Neuronal stem cell (in vitro differentiated cells): Measurements from ENCODE around the gene ACTRT3. TPM values are rescaled to one million over a fixed set of nuclear protein-coding genes. Genes with fewer than 3 reads are reported as not detected.
A peak's percentile ranks its signal among the peaks of the same experiment; 100 is the strongest.

Experiments
- DNase-seq: peaks from one replicate; pipeline ENCODE4 v3.0.0-alpha.2; 2013; ENCODE audit warnings: low spot score
- H2AFZ ChIP-seq: one replicate; pipeline ENCODE4 v1.6.1; 2013; ENCODE audit warnings: mild to moderate bottlenecking, low read length, inconsistent platforms
- H2AK5ac ChIP-seq: 2 replicates; pipeline ENCODE4 v1.6.1; 2013; ENCODE audit warnings: low read depth, mild to moderate bottlenecking, inconsistent platforms, low read length, moderate library complexity, mixed read lengths
- H2BK120ac ChIP-seq: 2 replicates; pipeline ENCODE4 v1.6.1; 2013; ENCODE audit warnings: low read depth, mild to moderate bottlenecking, inconsistent platforms, low read length, moderate library complexity, mixed read lengths
- H2BK12ac ChIP-seq: one replicate; pipeline ENCODE4 v1.6.1; 2013; ENCODE audit warnings: low read length, inconsistent platforms
- H2BK15ac ChIP-seq: 2 replicates; pipeline ENCODE4 v1.6.1; 2013; ENCODE audit warnings: mild to moderate bottlenecking, low read length, inconsistent platforms, mixed read lengths
- H2BK5ac ChIP-seq: one replicate; pipeline ENCODE4 v1.6.1; 2013; ENCODE audit warnings: inconsistent platforms, mild to moderate bottlenecking, low read length, moderate library complexity
- H3K14ac ChIP-seq: one replicate; pipeline ENCODE4 v1.6.1; 2013; ENCODE audit warnings: low read length, inconsistent platforms
- H3K18ac ChIP-seq: 2 replicates; pipeline ENCODE4 v1.6.1; 2013; ENCODE audit warnings: low read length, inconsistent platforms
- H3K23ac ChIP-seq: 2 replicates; pipeline ENCODE4 v1.6.1; 2013; ENCODE audit warnings: low read depth, mild to moderate bottlenecking, mixed read lengths, low read length, inconsistent platforms; ENCODE audit not compliant: poor library complexity
- H3K27ac ChIP-seq: replicated peaks from 3 replicates; pipeline ENCODE4 v1.5.1; 2013; ENCODE audit warnings: low read length, inconsistent platforms
- H3K27me3 ChIP-seq, 3 experiments: 2 replicates each; pipeline ENCODE4 v1.6.1; 2013; ENCODE audit warnings: low read length in 3 of 3, mild to moderate bottlenecking in 2 of 3, inconsistent platforms in 1 of 3, low read depth in 1 of 3, mixed read lengths in 1 of 3, moderate library complexity in 1 of 3; ENCODE audit not compliant: control insufficient read depth in 3 of 3, insufficient read depth in 3 of 3
- H3K36me3 ChIP-seq, 2 donors: replicated peaks in 1 of 2; 2 replicates each; pipeline ENCODE4 v1.6.1; 2013; ENCODE audit warnings: low read length in 2 of 2; ENCODE audit not compliant: control insufficient read depth in 2 of 2, insufficient read depth in 2 of 2
- H3K4ac ChIP-seq: 2 replicates; pipeline ENCODE4 v1.6.1; 2013; ENCODE audit warnings: inconsistent platforms, mild to moderate bottlenecking, low read length, moderate library complexity
- H3K4me1 ChIP-seq, 2 donors: 1 replicate in 1 of 2; 2 replicates in 1 of 2; pipeline ENCODE4 v1.6.1; 2013; ENCODE audit warnings: low read length in 2 of 2, low read depth in 1 of 2; ENCODE audit not compliant: control insufficient read depth in 2 of 2, insufficient read depth in 1 of 2
- H3K4me2 ChIP-seq: one replicate; pipeline ENCODE4 v1.6.1; 2013; ENCODE audit warnings: mild to moderate bottlenecking, low read length, inconsistent platforms; ENCODE audit not compliant: insufficient read depth, poor library complexity, severe bottlenecking
- H3K4me3 ChIP-seq, 2 donors: 2 replicates each; pipeline ENCODE4 v1.5.1; 2013; ENCODE audit warnings: low read length in 2 of 2, mild to moderate bottlenecking in 2 of 2, inconsistent platforms in 1 of 2, moderate library complexity in 1 of 2
- H3K79me1 ChIP-seq: one replicate; pipeline ENCODE4 v1.6.1; 2013; ENCODE audit warnings: low read depth, mild to moderate bottlenecking, inconsistent platforms, low read length, moderate library complexity
- H3K9ac ChIP-seq: one replicate; pipeline ENCODE4 v1.6.1; 2013; ENCODE audit warnings: mild to moderate bottlenecking, low read depth, low read length, inconsistent platforms; ENCODE audit not compliant: poor library complexity
- H3K9me3 ChIP-seq, 2 donors: replicated peaks in 1 of 2; 2 replicates each; pipeline versions ENCODE3 to v1.6.1; 2013; ENCODE audit warnings: low read length in 2 of 2, mild to moderate bottlenecking in 2 of 2, inconsistent platforms in 1 of 2, low read depth in 1 of 2, mixed read lengths in 1 of 2, moderate library complexity in 1 of 2; ENCODE audit not compliant: control insufficient read depth in 2 of 2, insufficient read depth in 1 of 2
- H4K8ac ChIP-seq: one replicate; pipeline ENCODE4 v1.6.1; 2013; ENCODE audit warnings: low read depth, mild to moderate bottlenecking, inconsistent platforms, low read length, moderate library complexity
- H4K91ac ChIP-seq: one replicate; pipeline ENCODE4 v1.6.1; 2013; ENCODE audit warnings: low read length, low read depth, mild to moderate bottlenecking, inconsistent platforms; ENCODE audit not compliant: poor library complexity
- WGBS, 2 donors: extraction: QIAGEN DNeasy Blood & Tissue Kit; methylation state at CpG; one replicate each; pipeline ENCODE4 v1.1.7; 2013; ENCODE audit warnings: missing lambda C conversion rate in 2 of 2, mixed read lengths in 1 of 2; ENCODE audit not compliant: insufficient read length in 2 of 2, insufficient replicate concordance in 1 of 2; ENCODE audit errors: extremely low coverage in 2 of 2; 5-methylcytosine and 5-hydroxymethylcytosine counted together
- polyA plus RNA-seq, 2 experiments: library from polyadenylated mRNA; stranded (reverse); fragments of 200-250 nt; gene quantifications; one replicate each; pipeline ENCODE4 v1.2.3, GENCODE V29; 2013

The ACTRT3 gene
- polyA plus RNA-seq (2013, experiment 1 of 2), result 0.38 TPM
- 0.44 TPM for polyA plus RNA-seq (2013, experiment 2 of 2)

DNA sequence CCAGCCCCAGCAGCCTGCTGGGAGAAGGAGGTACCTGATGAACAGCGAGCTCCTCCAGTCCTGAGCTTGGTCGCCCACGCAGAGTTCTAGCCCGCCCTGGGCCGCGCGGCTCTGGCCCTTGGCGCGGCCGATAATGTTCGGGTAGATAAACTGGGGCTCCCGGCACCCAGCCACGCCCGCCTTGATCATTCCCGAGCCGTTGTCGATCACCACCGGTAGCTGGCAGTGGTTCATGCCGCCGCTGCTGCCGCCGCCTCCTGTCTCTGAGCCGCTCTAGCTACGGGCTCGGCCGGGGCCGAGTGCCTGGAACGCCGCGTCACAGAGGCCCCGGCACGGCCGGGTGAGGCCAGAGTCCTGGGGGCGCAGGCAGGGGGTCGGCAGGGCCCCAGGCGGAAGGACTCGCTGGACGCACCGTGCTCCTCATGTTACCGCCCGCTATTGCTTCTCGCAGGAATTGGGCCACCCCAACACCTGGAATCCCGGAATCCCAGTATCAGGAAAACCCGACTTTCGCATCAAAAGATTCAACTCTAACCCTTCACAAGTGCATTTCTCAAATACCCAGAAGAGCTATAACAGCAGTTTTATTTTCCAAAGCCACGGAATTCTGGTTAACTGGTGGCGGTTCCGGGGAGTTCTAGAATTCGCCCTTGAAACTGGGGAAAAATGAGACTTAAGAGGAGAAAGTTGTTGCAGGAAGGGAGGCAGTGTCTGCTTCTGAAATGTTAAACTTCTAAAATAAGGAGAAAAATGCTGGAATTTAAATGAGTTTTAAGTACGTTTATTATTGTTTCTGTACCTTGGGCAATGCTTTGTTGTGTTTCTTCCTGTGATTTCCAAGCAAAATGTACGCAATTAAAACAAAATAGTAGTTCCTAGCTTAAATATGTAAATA, at the start of gene ACTRT3:
ACTRT3 (minus strand) TSS at position 275 of the 895 bp plus-strand sequence; CDS start at position 234, 41 bp downstream.
- H4K91ac ChIP-seq, result no peak within 1 kb of the TSS
- H3K4ac ChIP-seq, result no peak within 1 kb of the TSS
- no peaks in the 10 kb centered on the region for H3K9me3 ChIP-seq
- peak within 1 kb of the TSS; percentile 69 for H3K4me2 ChIP-seq
- H4K8ac ChIP-seq, result no peak within 1 kb of the TSS
- H2BK12ac ChIP-seq, result no peak within 1 kb of the TSS
- no CpG with 5 or more reads among the region's 51 CpGs for WGBS, 2 donors
- H3K14ac ChIP-seq, result no peak within 1 kb of the TSS
- peak within 1 kb of the TSS; percentile 90 for H2AFZ ChIP-seq
- H3K36me3 ChIP-seq, result peaks cover 2 to 5% of the 10 kb centered on the region in 2 donors
- peak within 1 kb of the TSS; percentile 73 for H3K23ac ChIP-seq
- H2BK120ac ChIP-seq, result no peak within 1 kb of the TSS
- H3K4me3 ChIP-seq, result peak within 1 kb of the TSS; percentile 21 to 81
- peak within 1 kb of the TSS; percentile 73 for H3K27ac ChIP-seq
- peak; percentile 78 for DNase-seq
- H3K27me3 ChIP-seq, result no peaks in the 10 kb centered on the region
- no peak within 1 kb of the TSS for H2BK15ac ChIP-seq
- H3K18ac ChIP-seq, result peak within 1 kb of the TSS; percentile 80
- peaks cover 3% of the 10 kb centered on the region for H3K79me1 ChIP-seq
- no peak within 1 kb of the TSS for H2BK5ac ChIP-seq
- H2AK5ac ChIP-seq, result no peak within 1 kb of the TSS
- H3K9ac ChIP-seq, result peak within 1 kb of the TSS; percentile 44
- peaks cover 2 to 6% of the 10 kb centered on the region in 2 donors for H3K4me1 ChIP-seq

DNA sequence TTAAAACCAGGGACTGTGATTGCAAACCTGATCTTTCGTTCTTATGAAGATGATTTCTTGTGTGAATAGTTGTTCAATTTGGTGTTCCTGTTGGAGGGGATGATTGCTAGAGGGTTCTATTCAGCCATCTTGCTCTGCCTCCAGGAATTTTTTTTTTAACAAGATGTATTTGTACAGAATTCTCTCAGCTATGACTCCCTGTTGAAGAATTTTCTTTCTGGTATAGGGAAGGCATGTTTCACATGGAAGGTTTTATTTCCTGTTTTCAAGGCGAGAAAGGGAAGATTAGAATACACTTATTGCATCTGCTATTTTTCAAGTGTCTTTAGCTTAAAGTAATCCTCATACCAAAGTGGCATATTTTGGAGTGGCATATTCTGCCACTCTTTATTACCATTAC, 49.0 kb upstream of the ACTRT3 start:
- WGBS, 2 donors, result no CpG with 5 or more reads among the region's 2 CpGs
- H3K4me1 ChIP-seq, result no peaks in the 10 kb centered on the region
- no peak overlapping the region for H3K4ac ChIP-seq
- no peak overlapping the region for H3K18ac ChIP-seq
- H3K9me3 ChIP-seq, result peaks cover 4% of the 10 kb centered on the region in 2 donors
- peaks cover 0 to 7% (median 0%) of the 10 kb centered on the region in 3 experiments for H3K27me3 ChIP-seq
- H3K27ac ChIP-seq, result no peak overlapping the region
- no peak overlapping the region for H2AK5ac ChIP-seq
- no peak overlapping the region for H3K14ac ChIP-seq
- no peak overlapping the region for H2BK120ac ChIP-seq
- H4K91ac ChIP-seq, result no peak overlapping the region
- no peak overlapping the region for H2BK15ac ChIP-seq
- H3K23ac ChIP-seq, result no peak overlapping the region
- H3K79me1 ChIP-seq, result no peaks in the 10 kb centered on the region
- no peak overlapping the region for H3K4me2 ChIP-seq
- H3K9ac ChIP-seq, result no peak overlapping the region
- H2AFZ ChIP-seq, result no peak overlapping the region
- DNase-seq, result no peak
- H3K36me3 ChIP-seq, result no peaks in the 10 kb centered on the region
- H4K8ac ChIP-seq, result no peak overlapping the region
- no peak overlapping the region for H2BK12ac ChIP-seq
- H2BK5ac ChIP-seq, result no peak overlapping the region
- H3K4me3 ChIP-seq, result no peak overlapping the region

DNA sequence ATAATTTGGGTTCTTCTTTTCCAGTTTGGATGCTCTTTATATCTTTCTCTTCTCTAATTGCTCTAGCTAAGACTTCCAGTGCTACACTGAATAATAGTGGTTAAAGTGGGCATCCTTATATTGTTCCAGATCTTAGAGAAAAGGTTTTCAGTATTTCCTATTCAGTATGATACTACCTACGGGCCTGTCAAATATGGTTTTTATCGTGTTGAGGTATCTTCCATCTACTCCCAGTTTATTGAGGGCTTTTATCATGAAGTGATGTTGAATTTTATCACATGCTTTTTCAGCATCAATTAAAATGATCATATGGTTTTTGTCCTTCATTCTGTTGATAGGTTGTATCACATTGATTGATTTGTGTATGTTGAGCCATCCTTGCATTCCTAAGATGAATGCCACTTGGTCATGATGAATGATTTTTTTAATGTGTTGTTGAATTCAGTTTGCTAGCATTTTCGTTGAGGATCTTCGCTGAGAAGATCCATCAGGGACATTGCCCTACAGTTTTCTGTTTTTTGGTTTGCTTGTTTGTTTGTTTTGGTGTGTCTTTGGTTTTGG, 46.3 kb upstream of the ACTRT3 start:
- no peak overlapping the region for H2BK15ac ChIP-seq
- no peaks in the 10 kb centered on the region for H3K36me3 ChIP-seq
- no peak overlapping the region for H2BK120ac ChIP-seq
- no peak overlapping the region for H3K4me2 ChIP-seq
- no peak overlapping the region for H4K91ac ChIP-seq
- no peaks in the 10 kb centered on the region for H3K4me1 ChIP-seq
- H3K27ac ChIP-seq, result no peak overlapping the region
- no peak overlapping the region for H3K9ac ChIP-seq
- H3K4me3 ChIP-seq, result no peak overlapping the region
- no peak overlapping the region for H4K8ac ChIP-seq
- no peak overlapping the region for H2BK12ac ChIP-seq
- no peak overlapping the region for H2BK5ac ChIP-seq
- H3K9me3 ChIP-seq, result peaks cover 4% of the 10 kb centered on the region in 2 donors
- no peak overlapping the region for H3K23ac ChIP-seq
- H3K18ac ChIP-seq, result no peak overlapping the region
- no peak overlapping the region for H2AFZ ChIP-seq
- DNase-seq, result no peak
- H3K4ac ChIP-seq, result no peak overlapping the region
- no CpG with 5 or more reads among the region's 4 CpGs for WGBS, 2 donors
- H3K14ac ChIP-seq, result no peak overlapping the region
- H3K79me1 ChIP-seq, result no peaks in the 10 kb centered on the region
- H2AK5ac ChIP-seq, result no peak overlapping the region
- peaks cover 0 to 7% (median 0%) of the 10 kb centered on the region in 3 experiments for H3K27me3 ChIP-seq
